IMR-90 (cell line): Measurements from ENCODE around the gene KAT7. TPM values are rescaled to one million over a fixed set of nuclear protein-coding genes. Genes with fewer than 3 reads are reported as not detected.

Experiments used
- ATAC-seq: fragments of 200-7000 bp; cut with Tn5 transposase; 2 replicates; pipeline ENCODE4 v1.9.1; 2020; ENCODE audit warnings: low read depth, mild to moderate bottlenecking, moderate library complexity
- BruUV-seq: library from RNA; stranded (reverse); fragments of 400-500 nt; replicated peaks from 2 replicates; lab custom pipeline; 2021; lab: Mats Ljungman, UMichigan
- CTCF ChIA-PET: fragments of 300-600 bp; formaldehyde crosslinking; extraction: SDS; loops from one replicate; lab custom pipeline; 2021; ENCODE audit warnings: antibody characterized with exemption; lab: Yijun Ruan, JAX
- POLR2A ChIA-PET: fragments of 300-600 bp; sonication (Branson Sonifier 250); formaldehyde crosslinking; loops from one replicate; lab custom pipeline; 2022; ENCODE audit warnings: antibody characterized with exemption; ENCODE audit not compliant: unreplicated experiment; lab: Charles Lee
- DNase-seq: peaks from one replicate; pipeline ENCODE4 v3.0.0; 2013
- H2AFZ ChIP-seq: replicated peaks from 2 replicates; pipeline ENCODE3; 2013; ENCODE audit warnings: low read length, mild to moderate bottlenecking; ENCODE audit not compliant: poor library complexity
- H2AK5ac ChIP-seq: 2 replicates; pipeline ENCODE4 v1.6.1; 2013; ENCODE audit warnings: low read depth, low read length, inconsistent platforms
- H2AK9ac ChIP-seq: replicated peaks from 2 replicates; pipeline ENCODE3; 2013; ENCODE audit warnings: mild to moderate bottlenecking, low read depth, low read length, moderate library complexity; ENCODE audit not compliant: poor library complexity
- H2BK120ac ChIP-seq: 2 replicates; pipeline ENCODE4 v1.6.1; 2013; ENCODE audit warnings: low read depth, low read length, inconsistent platforms
- H2BK15ac ChIP-seq: 3 replicates; pipeline ENCODE4 v1.6.1; 2013; ENCODE audit warnings: low read depth, low read length, inconsistent platforms
- H2BK20ac ChIP-seq: 2 replicates; pipeline ENCODE4 v1.6.1; 2013; ENCODE audit warnings: low read depth, mild to moderate bottlenecking, inconsistent platforms, low read length, moderate library complexity
- H2BK5ac ChIP-seq: 2 replicates; pipeline ENCODE4 v1.6.1; 2013; ENCODE audit warnings: mild to moderate bottlenecking, low read depth, low read length, inconsistent platforms; ENCODE audit not compliant: poor library complexity, severe bottlenecking
- H3K14ac ChIP-seq: replicated peaks from 2 replicates; pipeline ENCODE4 v1.6.1; 2013; ENCODE audit warnings: low read depth, low read length, inconsistent platforms
- H3K18ac ChIP-seq: 2 replicates; pipeline ENCODE4 v1.6.1; 2013; ENCODE audit warnings: low read depth, low read length, control low read depth
- H3K23ac ChIP-seq: 2 replicates; pipeline ENCODE4 v1.6.1; 2013; ENCODE audit warnings: low read depth, low read length, inconsistent platforms
- H3K27ac ChIP-seq: 2 replicates; pipeline ENCODE4 v1.5.1; 2013; ENCODE audit warnings: mild to moderate bottlenecking, control low read depth, low read length; ENCODE audit not compliant: insufficient read depth
- H3K27me3 ChIP-seq: 2 replicates; pipeline ENCODE4 v1.6.1; 2013; ENCODE audit warnings: low read length; ENCODE audit not compliant: control insufficient read depth, insufficient read depth
- H3K36me3 ChIP-seq: 2 replicates; pipeline ENCODE4 v1.6.1; 2013; ENCODE audit warnings: low read length, mixed read lengths; ENCODE audit not compliant: control insufficient read depth, insufficient read depth
- H3K4ac ChIP-seq: 2 replicates; pipeline ENCODE4 v1.6.1; 2013; ENCODE audit warnings: low read depth, low read length, inconsistent platforms
- H3K4me1 ChIP-seq: 2 replicates; pipeline ENCODE4 v1.6.1; 2013; ENCODE audit warnings: low read length, mixed read lengths; ENCODE audit not compliant: control insufficient read depth, insufficient read depth
- H3K4me2 ChIP-seq: 2 replicates; pipeline ENCODE4 v1.6.1; 2013; ENCODE audit warnings: low read depth, mild to moderate bottlenecking, control low read depth, low read length, moderate library complexity
- H3K4me3 ChIP-seq: 2 replicates; pipeline ENCODE4 v1.5.1; 2013; ENCODE audit warnings: low read depth, mild to moderate bottlenecking, control low read depth, low read length, moderate library complexity; ENCODE audit not compliant: insufficient read depth
- H3K56ac ChIP-seq: 2 replicates; pipeline ENCODE4 v1.6.1; 2013; ENCODE audit warnings: low read length, inconsistent platforms; ENCODE audit not compliant: insufficient read depth; ENCODE audit errors: extremely low read depth
- H3K79me1 ChIP-seq, 2 experiments: 2 replicates each; pipeline ENCODE4 v1.6.1; 2013; ENCODE audit warnings: low read length in 2 of 2, inconsistent platforms in 1 of 2, low read depth in 1 of 2
- H3K9ac ChIP-seq: 2 replicates; pipeline ENCODE4 v1.6.1; 2013; ENCODE audit warnings: low read depth, low read length, control low read depth
- H3K9me1 ChIP-seq: 2 replicates; pipeline ENCODE4 v1.6.1; 2013; ENCODE audit warnings: low read length, inconsistent platforms; ENCODE audit not compliant: insufficient read depth
- H3K9me3 ChIP-seq: 2 replicates; pipeline ENCODE4 v1.6.1; 2013; ENCODE audit warnings: low read length; ENCODE audit not compliant: control insufficient read depth, insufficient read depth
- H4K20me1 ChIP-seq: 2 replicates; pipeline ENCODE4 v1.6.1; 2013; ENCODE audit warnings: low read length, inconsistent platforms; ENCODE audit not compliant: insufficient read depth
- H4K5ac ChIP-seq: 2 replicates; pipeline ENCODE4 v1.6.1; 2013; ENCODE audit warnings: mild to moderate bottlenecking, low read depth, low read length, control low read depth
- H4K8ac ChIP-seq, 2 experiments: 2 replicates each; pipeline ENCODE4 v1.6.1; 2013; ENCODE audit warnings: low read depth in 2 of 2, low read length in 2 of 2, control low read depth in 1 of 2, inconsistent platforms in 1 of 2
- H4K91ac ChIP-seq: 2 replicates; pipeline ENCODE4 v1.6.1; 2013; ENCODE audit warnings: low read depth, low read length, inconsistent platforms; ENCODE audit not compliant: insufficient read depth
- BHLHE40 ChIP-seq: fragments of 150-350 bp; IDR thresholded peaks from 2 replicates; pipeline ENCODE4 v1.6.1; 2016; ENCODE audit warnings: mild to moderate bottlenecking, low read depth, low read length
- CEBPB ChIP-seq: IDR thresholded peaks from 2 replicates; pipeline ENCODE4 v1.6.1; 2012; ENCODE audit warnings: low read depth, low read length, improper control_type of control experiment
- CTCF ChIP-seq: conservative IDR thresholded peaks from 2 replicates; pipeline ENCODE4 v1.5.1; 2012; ENCODE audit warnings: mild to moderate bottlenecking, low read depth, low read length, improper control_type of control experiment
- FOS ChIP-seq: fragments of 150-350 bp; IDR thresholded peaks from 2 replicates; pipeline ENCODE4 v1.6.1; 2016; ENCODE audit warnings: low read depth, low read length
- MAFK ChIP-seq: IDR thresholded peaks from 2 replicates; pipeline ENCODE4 v1.6.1; 2012; ENCODE audit warnings: low read depth, low read length, improper control_type of control experiment
- MAZ ChIP-seq: IDR thresholded peaks from 2 replicates; pipeline ENCODE4 v1.6.1; 2012; ENCODE audit warnings: low read depth, mild to moderate bottlenecking, low read length, improper control_type of control experiment, moderate library complexity, borderline replicate concordance
- MXI1 ChIP-seq: IDR thresholded peaks from 2 replicates; pipeline ENCODE4 v1.6.1; 2012; ENCODE audit warnings: low read depth, mild to moderate bottlenecking, low read length, moderate library complexity, borderline replicate concordance
- NFE2L2 ChIP-seq: fragments of 150-350 bp; IDR thresholded peaks from 2 replicates; pipeline ENCODE4 v1.6.1; 2016; ENCODE audit warnings: low read depth, mild to moderate bottlenecking, low read length
- RAD21 ChIP-seq: IDR thresholded peaks from 2 replicates; pipeline ENCODE4 v1.6.1; 2012; ENCODE audit warnings: low read length, improper control_type of control experiment
- RCOR1 ChIP-seq: IDR thresholded peaks from 2 replicates; pipeline ENCODE4 v1.6.1; 2012; ENCODE audit warnings: mild to moderate bottlenecking, low read length, improper control_type of control experiment; ENCODE audit not compliant: insufficient replicate concordance
- RFX5 ChIP-seq: IDR thresholded peaks from 2 replicates; pipeline ENCODE4 v1.8.0; 2012; ENCODE audit warnings: low read depth, mild to moderate bottlenecking, low read length, moderate library complexity
- SMC3 ChIP-seq: fragments of 150-350 bp; IDR thresholded peaks from 2 replicates; pipeline ENCODE4 v1.6.1; 2016; ENCODE audit warnings: low read depth, mild to moderate bottlenecking, antibody characterized with exemption, low read length, moderate library complexity
- WGBS, 2 experiments: methylation state at CpG; one replicate each; pipeline versions ENCODE4 v1.1.5 to v1.1.7; 2013; ENCODE audit warnings: missing lambda C conversion rate in 2 of 2; ENCODE audit not compliant: insufficient read length in 1 of 2; ENCODE audit errors: extremely low coverage in 2 of 2; 5-methylcytosine and 5-hydroxymethylcytosine counted together
- dilution Hi-C: fragments of 300-500 bp; cut with HindIII; formaldehyde crosslinking; loops from one replicate; pipeline ENCODE4 v1.14.3; 2018; ENCODE audit warnings: low sequenced_read_pairs; ENCODE audit not compliant: unreplicated experiment
- in situ Hi-C: fragments of 300-500 bp; cut with MboI; formaldehyde crosslinking; loops from 3 replicates; pipeline ENCODE4 v1.14.3; 2019; ENCODE audit warnings: low sequenced_read_pairs, inconsistent platforms, mixed read lengths
- intact Hi-C: fragments of 100-400 bp; cut with micrococcal nuclease; formaldehyde crosslinking; loops from 2 replicates; pipeline ENCODE4 v1.10.0; 2022
- polyA plus RNA-seq, 3 experiments: library from polyadenylated mRNA; depleted of rRNA; stranded (reverse); fragments of >200 nt; gene quantifications; 2 replicates each; pipeline ENCODE4 v1.2.3, GENCODE V29; 2012; ENCODE audit warnings: low replicate concordance in 1 of 3
- total RNA-seq: library from RNA; depleted of rRNA; stranded (reverse); fragments of >200 nt; gene quantifications from 2 replicates; pipeline ENCODE4 v1.2.3, GENCODE V29; 2012
- TF ChIP-seq, protein P1 (sequence below): fragments of 150-350 bp; IDR thresholded peaks from 2 replicates; pipeline ENCODE4 v1.6.1; 2016; ENCODE audit warnings: low read depth, mild to moderate bottlenecking, low read length, moderate library complexity, borderline replicate concordance

KAT7 gene
- total and polyA plus RNA-seq, 2 of the 4 experiments (the other 2 are of a cell fraction), result 16.9 to 21.9 TPM

- dilution Hi-C loops, result no loop called here
- DNase-seq, result no peak
- H3K9me1 ChIP-seq, result no peaks in the 10 kb centered on the region
- H2BK5ac ChIP-seq, result no peak overlapping the region
- no peak overlapping the region for H3K4me3 ChIP-seq
- no peak overlapping the region for H4K5ac ChIP-seq
- H3K56ac ChIP-seq, result no peak overlapping the region
- no peak overlapping the region for H2AK5ac ChIP-seq
- peaks cover 2% of the 10 kb centered on the region; the same call in 1 of the 2 replicates for H3K4me1 ChIP-seq
- H2AFZ ChIP-seq, result peak overlapping the region; percentile 43
- no peak overlapping the region for H3K14ac ChIP-seq
- no TSS peak for BruUV-seq
- H3K18ac ChIP-seq, result no peak overlapping the region
- H3K36me3 ChIP-seq, result no peaks in the 10 kb centered on the region
- ChIA-PET POLR2A (no interaction called here), CTCF (no interaction called here)
- no peak overlapping the region for H3K23ac ChIP-seq
- no peak overlapping the region for H2BK15ac ChIP-seq
- no peak overlapping the region for H2BK120ac ChIP-seq
- H4K8ac ChIP-seq, result no peak overlapping the region
- no peak overlapping the region for H3K4me2 ChIP-seq
- no peak overlapping the region for H3K4ac ChIP-seq
- no peak overlapping the region for H2BK20ac ChIP-seq
- WGBS, 2 experiments, result 61% methylated on average over 2 of the region's 7 CpGs; no CpG with 5 or more reads in 1 of the 2 experiments
- H2AK9ac ChIP-seq, result no peak overlapping the region
- no peaks in the 10 kb centered on the region for H4K20me1 ChIP-seq
- peaks cover 87% of the 10 kb centered on the region for H3K27me3 ChIP-seq
- ATAC-seq, result no peak
- no peak for TF ChIP-seq MAZ
- TF ChIP-seq RCOR1, result no peak
- TF ChIP-seq, protein P1, sequence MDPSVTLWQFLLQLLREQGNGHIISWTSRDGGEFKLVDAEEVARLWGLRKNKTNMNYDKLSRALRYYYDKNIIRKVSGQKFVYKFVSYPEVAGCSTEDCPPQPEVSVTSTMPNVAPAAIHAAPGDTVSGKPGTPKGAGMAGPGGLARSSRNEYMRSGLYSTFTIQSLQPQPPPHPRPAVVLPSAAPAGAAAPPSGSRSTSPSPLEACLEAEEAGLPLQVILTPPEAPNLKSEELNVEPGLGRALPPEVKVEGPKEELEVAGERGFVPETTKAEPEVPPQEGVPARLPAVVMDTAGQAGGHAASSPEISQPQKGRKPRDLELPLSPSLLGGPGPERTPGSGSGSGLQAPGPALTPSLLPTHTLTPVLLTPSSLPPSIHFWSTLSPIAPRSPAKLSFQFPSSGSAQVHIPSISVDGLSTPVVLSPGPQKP, result no peak
- no peak for TF ChIP-seq RFX5
- TF ChIP-seq RAD21, result no peak
- TF ChIP-seq SMC3, result no peak
- no peak for TF ChIP-seq MAFK
- no peak for TF ChIP-seq FOS
- TF ChIP-seq MXI1, result no peak
- TF ChIP-seq BHLHE40, result no peak
- no peak for TF ChIP-seq CTCF
- TF ChIP-seq CEBPB, result no peak
- TF ChIP-seq NFE2L2, result no peak
- no peak overlapping the region for H4K91ac ChIP-seq
- H3K79me1 ChIP-seq, result no peaks in the 10 kb centered on the region
- no peak overlapping the region for H3K9ac ChIP-seq
- H3K9me3 ChIP-seq, result no peaks in the 10 kb centered on the region
- in situ Hi-C loops, result no loop called here
- intact Hi-C loops, result no loop called here
- H3K27ac ChIP-seq, result no peak overlapping the region
Measured at GRCh38 chr17:49871211-49871610, 82.7 kb downstream of the KAT7 start.
